Muscle of back (tissue), 11 donors: ENCODE measurements around the gene KRTCAP3. TPM values are rescaled to one million over a fixed set of nuclear protein-coding genes. Genes with fewer than 3 reads are reported as not detected.

ENCODE experiments used
- DNase-seq, 3 donors: peaks; one replicate each; pipeline versions ENCODE4 v3.0.0 to v3.0.0-alpha.2; 2013
- polyA plus RNA-seq, 10 donors: library from polyadenylated mRNA; unstranded; fragments of 120-200 nt; gene quantifications; one replicate each; pipeline ENCODE4 v1.2.1, GENCODE V29; 2013; ENCODE audit not compliant: insufficient read length in 10 of 10

Gene KRTCAP3
- polyA plus RNA-seq, 10 donors: 1.3 to 4.5 (median 2.3) TPM

DNA sequence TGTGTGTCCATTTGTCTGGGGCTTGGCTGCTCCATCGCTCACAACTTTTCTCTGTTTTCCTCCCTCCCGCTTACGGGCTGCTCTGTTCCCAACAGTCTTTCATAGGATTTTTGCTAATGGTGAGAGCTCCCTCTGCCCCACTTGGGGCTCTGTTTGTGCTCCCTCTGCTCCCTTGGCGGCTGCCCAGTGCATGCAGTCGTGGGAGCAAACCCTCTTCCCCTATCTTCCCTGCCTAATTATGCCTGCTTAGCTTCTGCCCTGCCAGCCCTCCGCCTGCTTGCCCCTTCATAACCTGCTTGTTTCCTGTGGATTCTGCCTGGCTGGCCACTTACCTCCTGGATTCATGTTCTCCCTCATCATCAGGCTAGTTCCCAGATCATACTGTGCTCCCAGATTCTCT is 6.6 kb upstream of the KRTCAP3 start:
- no peak for DNase-seq

DNA sequence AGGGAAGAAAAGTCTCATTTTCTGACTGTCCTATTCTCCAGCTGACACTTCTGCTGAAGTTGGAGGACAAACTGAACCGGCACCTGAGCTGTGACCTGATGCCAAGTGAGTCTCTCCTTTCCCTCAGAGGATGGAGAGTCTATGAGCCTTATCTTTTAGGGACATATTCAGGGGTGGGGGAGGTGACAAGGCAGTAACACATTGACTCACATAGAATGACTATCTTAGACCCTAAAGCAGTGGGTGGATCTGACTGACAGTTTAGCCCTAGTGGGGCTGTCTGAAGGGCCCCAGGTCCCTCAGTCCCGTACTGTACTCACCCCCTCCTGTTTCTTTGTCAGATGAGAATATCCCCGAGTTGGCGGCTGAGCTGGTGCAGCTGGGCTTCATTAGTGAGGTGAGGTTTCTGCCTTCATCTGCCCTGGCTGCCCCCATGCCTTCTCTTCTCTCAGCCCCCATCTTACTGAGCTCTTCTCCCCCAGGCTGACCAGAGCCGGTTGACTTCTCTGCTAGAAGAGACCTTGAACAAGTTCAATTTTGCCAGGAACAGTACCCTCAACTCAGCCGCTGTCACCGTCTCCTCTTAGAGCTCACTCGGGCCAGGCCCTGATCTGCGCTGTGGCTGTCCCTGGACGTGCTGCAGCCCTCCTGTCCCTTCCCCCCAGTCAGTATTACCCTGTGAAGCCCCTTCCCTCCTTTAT is 805 bp upstream of the KRTCAP3 start:
- peak in 1 of 3 donors; percentile 15 for DNase-seq

DNA sequence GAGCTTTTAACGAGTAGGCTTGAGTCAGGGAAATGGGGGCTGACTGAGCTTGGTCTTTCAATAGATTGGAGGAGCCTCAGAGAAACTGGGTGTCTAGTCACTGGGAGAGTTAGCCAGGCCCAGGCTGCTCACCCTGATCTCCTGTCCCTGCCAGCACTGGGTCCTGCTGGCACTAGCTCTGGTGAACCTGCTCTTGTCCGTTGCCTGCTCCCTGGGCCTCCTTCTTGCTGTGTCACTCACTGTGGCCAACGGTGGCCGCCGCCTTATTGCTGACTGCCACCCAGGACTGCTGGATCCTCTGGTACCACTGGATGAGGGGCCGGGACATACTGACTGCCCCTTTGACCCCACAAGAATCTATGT is 720 bp downstream of the KRTCAP3 start:
- DNase-seq: no peak

DNA sequence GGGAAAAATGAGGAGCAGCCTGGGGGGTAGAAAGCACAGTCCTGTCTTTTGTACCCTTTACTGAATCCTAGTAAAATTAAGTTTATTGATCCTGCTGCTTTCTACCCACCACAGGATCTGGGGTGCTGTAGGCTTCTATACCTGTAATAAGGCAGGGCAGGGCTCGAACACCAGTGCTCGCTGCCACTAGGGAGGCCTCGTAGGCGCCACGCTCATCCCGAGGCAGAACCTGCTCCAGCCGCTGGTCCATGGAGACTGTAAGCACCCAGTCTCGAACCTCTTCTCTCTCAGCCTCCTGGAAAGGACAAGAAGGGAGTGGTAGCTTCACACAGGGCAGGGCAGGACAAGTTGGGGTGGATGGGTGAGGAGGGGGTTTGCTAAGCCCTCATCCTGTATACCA is 3.0 kb downstream of the KRTCAP3 start:
- no peak for DNase-seq

DNA sequence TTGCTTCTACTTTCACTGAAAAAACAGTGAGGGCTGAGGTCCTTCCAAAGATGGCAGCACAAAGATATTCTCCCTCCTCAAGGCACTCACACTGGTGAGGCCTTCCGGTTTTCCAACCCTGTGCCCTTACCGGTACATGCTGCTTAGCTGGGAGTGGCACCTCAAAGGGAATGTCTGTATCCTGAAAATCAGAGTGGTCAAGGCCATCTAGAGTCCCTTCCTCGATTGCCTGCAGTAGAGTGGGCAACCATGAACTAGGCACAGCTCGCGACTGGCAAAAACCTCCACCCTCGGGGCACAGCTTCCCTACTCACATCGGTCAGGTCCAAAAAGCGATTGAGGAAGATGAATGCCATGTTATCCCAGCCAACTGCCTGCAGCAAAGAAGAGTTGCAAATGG is 3.4 kb downstream of the KRTCAP3 start:
- no peak for DNase-seq

DNA sequence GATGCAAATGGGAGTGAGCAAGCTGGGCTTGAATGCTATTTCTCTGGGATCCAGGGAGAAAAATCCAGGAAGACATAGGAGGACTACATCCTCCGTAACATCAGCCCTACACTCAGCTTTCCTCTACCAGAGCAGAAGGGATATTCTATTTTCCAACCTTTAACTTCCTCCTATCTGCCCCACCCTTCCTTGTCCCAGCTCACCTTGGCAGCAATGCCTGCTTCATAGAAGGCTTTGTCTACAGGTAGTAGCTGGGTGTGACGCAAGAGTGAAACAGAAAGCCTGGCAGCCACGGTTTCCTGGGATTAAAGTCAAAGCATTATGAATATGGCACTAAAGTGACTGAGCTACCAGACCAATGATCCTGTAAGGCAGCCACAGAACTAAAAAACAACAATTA is 3.9 kb downstream of the KRTCAP3 start:
- no peak for DNase-seq

DNA sequence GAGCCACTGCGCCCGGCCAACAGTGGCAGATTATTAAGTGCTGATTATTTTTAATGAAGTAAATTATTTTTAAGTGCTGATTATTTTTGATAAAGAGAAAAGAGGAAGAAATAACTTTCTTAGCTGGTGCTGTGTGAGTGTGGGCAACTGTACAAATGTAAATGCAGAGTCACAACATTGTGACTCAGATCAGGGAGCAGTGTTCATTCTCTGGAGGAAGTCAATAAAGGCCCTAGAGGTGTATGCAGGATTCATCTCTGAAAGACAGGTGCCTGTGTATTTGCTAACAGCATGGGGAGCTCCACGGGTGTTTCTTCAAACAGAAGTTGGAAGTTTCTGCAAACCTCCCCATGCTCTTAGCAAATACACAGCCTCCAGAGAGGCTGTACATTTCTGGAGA is 6.2 kb downstream of the KRTCAP3 start:
- no peak for DNase-seq

DNA sequence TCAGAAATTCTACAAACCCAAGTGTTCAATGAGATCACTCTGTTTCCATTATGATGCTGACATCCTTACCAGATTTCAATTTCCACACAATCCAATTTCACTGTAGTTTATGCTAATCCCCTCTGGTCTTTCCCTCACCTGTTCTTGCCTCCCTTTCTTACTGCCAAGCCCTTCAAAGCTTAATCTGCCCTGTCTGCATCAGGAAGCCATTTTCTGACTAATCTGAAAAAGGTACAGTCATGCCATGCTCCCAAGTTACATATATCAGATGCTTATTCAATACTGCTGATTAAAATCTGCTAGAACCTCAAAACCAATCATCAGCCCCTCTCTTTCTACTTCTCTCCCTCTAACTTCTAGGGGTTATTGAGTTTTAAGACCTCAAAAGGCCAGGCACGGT is 8.9 kb downstream of the KRTCAP3 start:
- no peak for DNase-seq

DNA sequence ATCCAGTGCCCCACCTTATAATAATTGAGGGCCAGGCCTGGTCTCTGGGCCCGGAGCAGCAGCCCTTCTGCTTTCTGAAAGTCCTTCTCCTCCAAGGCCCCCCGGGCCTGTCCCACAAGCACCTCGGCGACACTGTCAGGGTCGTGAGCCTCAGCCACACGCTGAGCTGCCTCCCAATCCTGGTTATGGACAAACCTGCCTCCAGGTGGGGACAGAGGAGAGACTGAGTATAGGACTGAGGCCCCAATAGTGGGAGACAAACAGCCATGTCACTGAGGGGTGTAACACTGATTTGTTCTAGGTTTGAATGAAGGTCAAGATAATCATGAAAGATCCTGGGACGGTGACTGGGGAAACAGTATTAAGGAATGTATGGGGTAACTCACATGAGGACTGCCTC is 11.8 kb downstream of the KRTCAP3 start:
- no peak for DNase-seq

DNA sequence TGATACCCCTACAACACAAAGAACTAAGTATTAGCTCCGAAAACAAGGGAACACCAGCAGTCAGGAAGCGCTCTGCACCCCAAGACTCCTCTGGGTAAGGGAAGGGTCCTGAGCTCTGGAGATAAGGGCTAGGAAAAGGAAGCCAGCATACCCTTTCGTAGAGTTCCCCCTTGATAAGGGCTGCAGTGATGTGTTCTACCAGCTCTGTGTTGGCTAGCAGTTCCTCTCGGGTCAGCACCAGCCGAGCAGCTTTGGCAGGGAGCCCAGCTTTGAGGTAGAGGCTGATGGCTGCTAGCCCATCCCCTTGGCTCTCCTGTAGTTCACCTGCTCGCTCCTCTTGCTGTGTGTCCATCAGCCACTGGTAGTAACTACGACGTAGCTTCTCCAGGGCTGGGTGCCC is 18.9 kb downstream of the KRTCAP3 start:
- no peak for DNase-seq

DNA sequence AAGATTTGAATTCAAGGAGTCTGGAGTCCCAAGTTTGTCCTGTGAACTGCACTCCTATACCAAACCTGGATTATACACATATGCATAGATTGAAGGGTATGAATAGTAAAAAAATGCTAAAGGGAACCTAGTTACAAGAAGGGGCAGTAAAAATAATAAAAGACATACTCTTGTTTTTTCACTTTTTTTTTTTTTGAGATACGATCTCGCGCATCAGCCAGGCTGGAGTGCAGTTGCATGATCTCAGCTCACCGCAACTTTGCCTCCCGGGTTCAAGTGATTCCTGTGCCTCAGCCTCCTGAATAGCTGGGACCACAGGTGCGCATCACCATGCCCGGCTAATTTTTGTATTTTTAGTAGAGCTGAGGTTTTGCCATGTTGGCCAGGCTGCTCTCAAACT is 22.3 kb downstream of the KRTCAP3 start:
- no peak for DNase-seq

DNA sequence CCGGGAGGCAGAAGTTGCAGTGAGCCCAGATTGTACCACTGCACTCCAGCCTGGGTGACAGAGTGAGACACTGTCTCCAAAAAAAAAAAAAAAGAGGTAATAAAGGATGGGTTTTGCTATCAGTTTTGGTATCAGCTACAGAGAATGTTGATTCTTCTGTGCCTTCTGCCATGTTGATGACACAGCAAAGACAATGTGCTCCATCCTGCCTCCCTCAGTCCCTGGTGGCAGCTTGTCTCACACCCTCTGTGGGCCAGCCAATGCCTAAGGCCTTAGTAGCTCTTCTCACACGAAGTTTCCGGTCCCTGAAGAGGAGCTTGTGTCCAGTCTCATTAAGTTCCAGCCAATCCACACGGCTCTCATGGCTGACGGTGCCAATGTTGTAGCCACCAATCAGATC is 29.8 kb downstream of the KRTCAP3 start:
- DNase-seq: no peak

DNA sequence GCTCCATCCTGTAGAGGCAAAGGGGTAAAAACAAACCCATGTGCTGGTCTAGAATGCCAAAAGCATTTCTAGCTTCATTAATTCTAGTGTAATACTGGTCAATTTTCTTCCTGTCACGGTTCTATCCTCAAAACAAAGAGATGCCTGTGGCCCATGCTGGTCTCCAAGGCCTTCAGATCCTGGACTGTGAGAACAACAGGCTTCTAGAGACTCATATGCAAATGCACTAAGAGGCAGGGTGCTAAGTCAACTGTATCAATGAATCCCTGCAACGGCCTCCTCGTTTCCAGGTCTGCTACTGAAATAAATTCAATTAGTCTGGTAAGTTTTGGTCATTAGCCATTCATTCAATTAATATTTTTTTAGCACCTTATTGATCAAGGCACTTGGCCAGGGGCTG is 43.3 kb downstream of the KRTCAP3 start:
- DNase-seq: no peak

DNA sequence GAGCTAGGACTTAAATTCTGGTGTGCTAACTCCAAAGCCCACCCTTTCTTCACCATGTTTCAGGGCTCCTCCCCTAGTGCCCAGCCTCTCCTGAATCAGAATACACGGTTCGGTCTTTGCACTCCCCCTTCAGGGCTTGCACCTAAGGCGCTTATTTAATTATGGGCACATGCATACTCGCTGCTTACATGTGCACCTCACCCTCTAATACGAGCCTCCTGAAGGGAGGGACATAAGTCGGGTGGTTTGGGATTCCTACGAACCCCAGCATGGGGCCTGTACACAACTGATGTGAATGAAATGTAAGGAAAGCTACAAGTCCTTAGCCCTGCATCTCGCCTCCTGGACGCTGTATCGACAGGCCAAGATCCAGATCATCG is 46.9 kb downstream of the KRTCAP3 start:
- no peak for DNase-seq

DNA sequence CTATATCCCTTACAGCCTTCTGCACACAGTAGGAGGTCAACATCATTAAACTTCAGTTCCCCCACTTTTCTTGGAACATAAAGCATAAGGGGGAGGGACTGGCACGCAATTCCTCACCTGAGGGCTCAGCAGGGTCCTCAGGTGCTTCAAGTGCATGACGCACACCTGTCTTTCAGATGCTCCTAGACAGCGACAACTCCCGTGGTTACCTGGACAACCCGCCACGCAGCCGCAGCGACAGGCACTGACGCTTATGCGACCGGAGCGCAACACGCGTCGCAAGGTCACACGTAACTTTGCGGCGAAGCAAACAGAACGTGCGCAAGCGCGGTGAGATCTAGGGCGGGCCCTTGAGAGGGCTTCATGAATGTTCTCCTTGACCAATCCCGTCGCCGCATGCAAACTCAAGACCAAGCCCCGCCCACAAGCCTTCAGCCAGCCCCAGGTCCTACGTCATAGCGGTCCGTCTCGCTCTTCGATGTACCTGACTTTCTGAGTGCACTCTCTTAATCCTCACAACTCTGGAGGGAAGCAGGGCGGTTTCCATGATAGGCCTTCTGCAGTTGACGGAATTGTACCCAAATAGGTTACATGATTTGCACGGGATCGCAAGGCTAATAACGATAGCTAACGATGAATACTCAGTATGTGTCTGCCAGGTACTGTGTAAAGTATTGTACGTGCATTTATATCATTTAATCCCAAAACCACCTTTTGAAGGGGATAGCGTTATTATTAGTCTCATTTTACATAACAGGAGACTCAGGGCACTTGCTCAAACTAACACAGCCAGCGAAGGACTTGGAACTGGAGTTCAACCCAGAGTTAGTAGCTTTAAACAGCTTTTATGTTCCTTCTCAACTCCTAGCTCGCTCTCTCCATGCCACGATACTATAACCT is 47.6 kb downstream of the KRTCAP3 start, which contains the start of gene IFT172:
IFT172 (minus strand) TSS at position 246 of the 900 bp plus-strand sequence; CDS start at position 156, 90 bp downstream.
- peak; percentile 98 for DNase-seq

DNA sequence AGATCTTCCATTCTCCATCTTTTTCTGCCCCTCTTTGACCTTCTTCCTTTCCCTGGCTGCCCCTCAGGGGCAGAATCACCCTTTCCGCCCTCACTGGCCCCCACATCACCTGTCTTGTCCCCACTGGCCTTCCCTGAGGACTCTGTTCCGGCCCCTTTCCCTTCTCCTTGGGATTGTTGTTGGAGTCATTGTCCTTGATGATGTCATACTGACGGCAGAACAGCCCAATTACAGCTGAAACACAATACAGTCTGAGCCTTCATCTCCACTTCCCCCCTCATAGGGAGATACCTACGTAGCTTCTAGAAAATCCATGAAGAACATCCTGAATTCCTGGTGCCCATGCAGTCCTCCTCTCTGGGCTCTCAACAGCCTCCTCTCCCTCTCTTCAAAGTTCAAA is 50.4 kb downstream of the KRTCAP3 start:
- no peak for DNase-seq

DNA sequence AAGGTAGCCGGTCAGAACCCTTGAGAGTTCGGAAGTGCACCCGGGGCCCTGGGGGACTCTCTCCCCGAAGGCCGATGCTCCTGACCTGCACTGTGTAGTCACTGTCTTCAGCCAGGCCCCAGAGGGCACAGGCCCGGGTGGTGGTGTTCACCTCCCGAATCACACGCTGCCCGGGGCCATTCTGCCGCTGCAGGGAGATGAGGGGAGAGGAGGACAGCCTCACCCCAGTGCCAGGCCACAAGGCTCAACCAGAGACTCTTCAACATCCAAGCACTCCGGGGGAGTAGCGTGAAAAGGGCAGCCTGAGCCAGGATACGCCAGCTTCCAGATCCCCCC is 51.7 kb downstream of the KRTCAP3 start:
- DNase-seq: no peak

Other genes starting within 250 kb of the KRTCAP3 start
- 100 to 1,000 TPM in 3 of 10 donors, 10 to 100 TPM in 7; 89.7 to 104 (median 97.5) TPM for gene ATRAID, start 230.3 kb upstream of the KRTCAP3 start, polyA plus RNA-seq
- gene SLC5A6, start 230.1 kb upstream of the KRTCAP3 start, polyA plus RNA-seq: 10 to 100 TPM; 13.4 to 25.8 (median 18.6) TPM
- 10 to 100 TPM; 17.6 to 39.5 (median 28.7) TPM for gene CAD, start 225.0 kb upstream of the KRTCAP3 start, polyA plus RNA-seq
- 1 to 10 TPM in 1 of 10 donors, under 1 TPM in 9; 0.24 to 1.2 (median 0.46) TPM for gene SLC30A3, start 179.3 kb upstream of the KRTCAP3 start, polyA plus RNA-seq
- under 1 TPM in 3 of 10 donors, not detected in 7; 0.12 to 0.39 (median 0.26) TPM for gene DNAJC5G, start 166.9 kb upstream of the KRTCAP3 start, polyA plus RNA-seq
- 100 to 1,000 TPM in 1 of 10 donors, 10 to 100 TPM in 9; 32.9 to 106 (median 73.2) TPM for gene TRIM54, start 160.0 kb upstream of the KRTCAP3 start, polyA plus RNA-seq
- 1 to 10 TPM in 7 of 10 donors, under 1 TPM in 3; 0.44 to 2.1 (median 1.2) TPM for gene UCN, start 133.9 kb upstream of the KRTCAP3 start, polyA plus RNA-seq
- 10 to 100 TPM; 39.0 to 68.5 (median 47.1) TPM for gene MPV17, start 119.3 kb upstream of the KRTCAP3 start, polyA plus RNA-seq
- gene GTF3C2, start 85.6 kb upstream of the KRTCAP3 start, polyA plus RNA-seq: 10 to 100 TPM; 24.0 to 44.3 (median 32.1) TPM
- 10 to 100 TPM; 27.4 to 37.7 (median 32.9) TPM for gene EIF2B4, start 72.0 kb upstream of the KRTCAP3 start, polyA plus RNA-seq
- 10 to 100 TPM; 61.3 to 88.8 (median 74.0) TPM for gene SNX17, start 71.8 kb upstream of the KRTCAP3 start, polyA plus RNA-seq
- gene ZNF513, start 61.6 kb upstream of the KRTCAP3 start, polyA plus RNA-seq: 10 to 100 TPM in 8 of 10 donors, 1 to 10 TPM in 2; 7.7 to 14.4 (median 11.6) TPM
- 10 to 100 TPM; 49.3 to 64.6 (median 56.7) TPM for gene PPM1G, start 32.8 kb upstream of the KRTCAP3 start, polyA plus RNA-seq
- 100 to 1,000 TPM; 106 to 133 (median 118) TPM for gene NRBP1, start 13.8 kb upstream of the KRTCAP3 start, polyA plus RNA-seq
- gene IFT172, start 47.4 kb downstream of the KRTCAP3 start, polyA plus RNA-seq: 10 to 100 TPM; 12.0 to 34.0 (median 18.4) TPM
- 10 to 100 TPM in 2 of 10 donors, 1 to 10 TPM in 8; 6.3 to 13.6 (median 8.1) TPM for gene FNDC4, start 52.8 kb downstream of the KRTCAP3 start, polyA plus RNA-seq
- under 1 TPM in 2 of 10 donors, not detected in 8; 0.05 to 0.29 TPM for gene GCKR, start 54.5 kb downstream of the KRTCAP3 start, polyA plus RNA-seq
- gene ZNF512, start 140.7 kb downstream of the KRTCAP3 start, polyA plus RNA-seq: 10 to 100 TPM; 37.1 to 50.7 (median 42.8) TPM
- gene CCDC121, start 186.6 kb downstream of the KRTCAP3 start, polyA plus RNA-seq: 1 to 10 TPM; 5.9 to 7.3 (median 6.7) TPM
- gene GPN1, start 186.7 kb downstream of the KRTCAP3 start, polyA plus RNA-seq: 10 to 100 TPM; 29.2 to 39.6 (median 35.2) TPM
- 10 to 100 TPM; 23.6 to 44.1 (median 30.0) TPM for gene SUPT7L, start 221.2 kb downstream of the KRTCAP3 start, polyA plus RNA-seq
- gene SLC4A1AP, start 221.5 kb downstream of the KRTCAP3 start, polyA plus RNA-seq: 10 to 100 TPM; 21.6 to 30.0 (median 24.0) TPM